SK-N-MC (cell line): Measurements from ENCODE around the gene DPYD.

ENCODE experiments used
- DNase-seq: peaks from one replicate; pipeline ENCODE4 v3.0.0-alpha.2; 2011; ENCODE audit warnings: low read depth, low spot score
- H3K27ac ChIP-seq: fragments of 200-600 bp; sonication (generic); 2 replicates; pipeline ENCODE4 v1.5.1; 2016; ENCODE audit warnings: mixed run types
- H3K36me3 ChIP-seq: fragments of 200-600 bp; sonication (generic); 2 replicates; pipeline ENCODE4 v1.6.1; 2017; ENCODE audit warnings: antibody characterized with exemption, low read length, mixed read lengths; ENCODE audit not compliant: insufficient read depth
- H3K4me3 ChIP-seq: fragments of 200-600 bp; sonication (generic); 2 replicates; pipeline ENCODE4 v1.5.1; 2016
- H3K9ac ChIP-seq: fragments of 200-600 bp; sonication (generic); 2 replicates; pipeline ENCODE4 v1.8.0; 2017; ENCODE audit warnings: mixed run types, mixed read lengths; ENCODE audit not compliant: insufficient read length
- H3K9me3 ChIP-seq: fragments of 200-600 bp; sonication (generic); 2 replicates; pipeline ENCODE4 v1.6.1; 2017; ENCODE audit warnings: low read depth, mild to moderate bottlenecking, antibody characterized with exemption, low read length, moderate library complexity, mixed read lengths
- EZH2 ChIP-seq: fragments of 200-600 bp; sonication (generic); IDR thresholded peaks from one replicate; pipeline ENCODE4 v1.6.1; 2017; ENCODE audit warnings: antibody characterized with exemption
- FOXP2 ChIP-seq: optimal IDR thresholded peaks from 2 replicates; pipeline ENCODE3; 2011; ENCODE audit warnings: mild to moderate bottlenecking, moderate library complexity; ENCODE audit not compliant: insufficient read depth; ENCODE audit errors: extremely low read length, control extremely low read depth
- POLR2AphosphoS5 ChIP-seq: IDR thresholded peaks from 2 replicates; pipeline ENCODE4 v1.6.1; 2012; ENCODE audit warnings: mild to moderate bottlenecking, low read depth, low read length, borderline replicate concordance

DPYD gene

DNA sequence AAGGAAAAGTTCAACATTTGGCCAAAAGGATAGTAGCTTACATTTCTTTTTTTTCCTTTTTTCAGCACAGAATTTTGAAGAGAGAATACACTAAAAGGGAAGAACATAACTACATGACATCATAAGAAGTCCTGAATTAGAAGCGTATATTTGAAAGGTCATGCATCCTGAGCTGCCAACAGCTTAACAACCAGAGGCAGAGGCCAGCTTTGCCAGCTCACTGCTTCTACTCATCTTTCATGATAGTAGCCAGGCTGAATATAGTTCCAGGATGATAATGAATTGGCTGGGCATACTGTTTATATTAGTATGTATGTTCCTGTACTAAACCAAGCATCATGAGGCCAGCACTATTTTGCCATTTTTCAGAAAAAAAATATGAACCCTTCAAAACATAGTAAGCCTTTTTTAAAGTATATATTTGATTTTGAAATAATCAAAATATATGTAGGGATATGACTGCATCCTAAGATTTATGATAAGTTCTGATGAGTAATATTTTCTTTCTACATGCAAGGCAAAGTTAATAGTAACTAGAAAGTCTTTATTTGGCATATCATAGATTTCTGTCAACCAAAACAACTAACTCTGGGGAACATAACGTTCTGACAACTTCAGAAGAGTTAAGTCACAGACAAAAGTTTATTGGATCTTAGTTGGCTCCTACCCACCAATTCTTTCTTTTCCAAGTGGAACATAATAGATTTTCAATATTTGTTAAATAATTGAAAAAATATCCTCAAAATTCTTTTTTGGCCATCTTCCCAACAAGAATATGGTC, 123.2 kb downstream of the DPYD start:
- DNase-seq: no peak
- Histone ChIP-seq H3K27ac (peak overlapping the region; percentile 22; the same call in 1 of the 2 replicates), H3K36me3 (no peaks in the 10 kb centered on the region), H3K4me3 (no peak overlapping the region), H3K9me3 (no peaks in the 10 kb centered on the region), H3K9ac (no peak overlapping the region)
- no peak for TF ChIP-seq POLR2AphosphoS5
- no peak for TF ChIP-seq FOXP2
- TF ChIP-seq EZH2: no peak

DNA sequence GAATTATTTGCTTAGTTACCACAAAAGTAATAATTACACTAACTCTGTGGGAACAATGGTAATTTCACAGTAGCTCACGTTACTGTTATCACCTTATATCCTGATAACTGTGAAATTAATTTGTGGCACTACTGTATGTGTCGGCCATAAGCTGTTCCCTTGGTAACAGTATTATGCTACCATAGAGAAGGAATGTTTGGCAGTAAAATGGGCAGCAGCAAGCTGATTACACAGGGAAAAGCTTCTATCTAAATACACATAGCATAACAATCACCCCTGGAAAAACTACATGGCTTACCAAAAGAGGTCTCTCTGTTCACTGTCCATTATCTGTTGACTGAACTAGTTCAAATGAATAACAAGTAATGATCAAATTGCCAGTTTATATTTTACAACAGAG, 124.1 kb downstream of the DPYD start:
- Histone ChIP-seq H3K9me3 (no peaks in the 10 kb centered on the region), H3K9ac (no peak overlapping the region), H3K4me3 (no peak overlapping the region), H3K27ac (no peak overlapping the region), H3K36me3 (no peaks in the 10 kb centered on the region)
- DNase-seq: no peak
- no peak for TF ChIP-seq EZH2
- no peak for TF ChIP-seq FOXP2
- no peak for TF ChIP-seq POLR2AphosphoS5

DNA sequence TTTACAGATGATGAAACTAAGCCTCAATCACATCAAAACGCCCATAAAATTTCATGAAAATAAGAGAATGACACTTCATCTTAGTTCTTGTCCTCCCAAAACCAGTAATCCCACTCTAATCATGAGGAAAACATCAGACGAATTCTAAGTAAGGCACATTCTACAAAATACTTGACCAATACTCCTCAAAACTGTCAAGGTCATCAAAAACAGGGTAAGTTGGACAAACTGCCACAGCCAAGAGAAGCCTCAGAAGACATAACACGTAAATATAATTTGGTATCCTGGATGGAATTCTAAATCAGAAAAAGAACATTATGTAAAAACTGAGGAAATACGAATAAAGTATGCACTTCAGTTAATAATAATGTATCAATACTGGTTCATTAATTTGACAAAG, 128.2 kb downstream of the DPYD start:
- no peak for TF ChIP-seq POLR2AphosphoS5
- H3K9ac ChIP-seq: no peak overlapping the region
- no peaks in the 10 kb centered on the region for H3K36me3 ChIP-seq
- H3K9me3 ChIP-seq: no peaks in the 10 kb centered on the region
- no peak overlapping the region for H3K4me3 ChIP-seq
- H3K27ac ChIP-seq: no peak overlapping the region
- no peak for DNase-seq

DNA sequence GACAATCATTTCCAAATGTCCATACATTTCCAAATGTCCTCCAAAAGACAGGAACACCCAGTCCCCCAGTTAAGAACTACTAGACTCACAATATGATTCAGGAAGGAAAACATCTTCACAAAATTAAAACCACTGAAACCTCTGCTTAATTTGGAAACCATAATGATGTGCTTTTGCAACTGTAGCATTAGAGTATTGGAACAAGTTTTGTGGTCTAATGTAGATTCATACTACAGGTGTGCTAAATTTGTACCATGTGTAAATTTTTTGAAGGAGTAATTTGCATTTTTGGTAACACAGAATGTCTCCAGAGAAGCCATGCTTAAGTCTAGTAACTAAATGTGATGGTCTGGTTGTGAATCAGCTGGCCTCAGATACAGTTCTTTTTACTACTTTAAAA, 129.6 kb downstream of the DPYD start:
- DNase-seq: no peak
- Histone ChIP-seq H3K36me3 (no peaks in the 10 kb centered on the region), H3K27ac (no peak overlapping the region), H3K4me3 (no peak overlapping the region), H3K9me3 (no peaks in the 10 kb centered on the region), H3K9ac (no peak overlapping the region)
- TF ChIP-seq EZH2 (no peak), POLR2AphosphoS5 (no peak), FOXP2 (no peak)

DNA sequence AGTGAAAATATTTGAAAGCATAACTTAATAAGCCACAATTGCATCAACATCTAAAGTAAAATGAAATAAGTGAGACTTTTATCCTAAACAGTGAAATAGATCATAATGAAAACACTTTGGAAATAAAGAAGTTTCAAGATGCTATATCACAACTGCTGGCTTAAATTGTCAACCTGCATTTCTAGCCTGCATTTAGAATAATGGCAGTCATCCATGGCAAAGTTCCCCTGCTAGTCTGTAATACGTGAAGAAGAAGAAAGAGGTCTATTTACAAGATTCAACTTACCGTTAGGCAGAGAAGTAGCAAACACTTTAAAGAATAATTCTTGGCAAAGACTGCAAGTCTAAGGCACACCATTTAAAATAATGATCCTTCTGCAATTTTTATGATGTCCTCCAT, 133.6 kb downstream of the DPYD start:
- H3K9me3 ChIP-seq: no peaks in the 10 kb centered on the region
- no peak for DNase-seq
- no peak overlapping the region for H3K4me3 ChIP-seq
- TF ChIP-seq FOXP2 (no peak), EZH2 (no peak), POLR2AphosphoS5 (no peak)
- no peaks in the 10 kb centered on the region for H3K36me3 ChIP-seq
- no peak overlapping the region for H3K27ac ChIP-seq
- H3K9ac ChIP-seq: no peak overlapping the region

DNA sequence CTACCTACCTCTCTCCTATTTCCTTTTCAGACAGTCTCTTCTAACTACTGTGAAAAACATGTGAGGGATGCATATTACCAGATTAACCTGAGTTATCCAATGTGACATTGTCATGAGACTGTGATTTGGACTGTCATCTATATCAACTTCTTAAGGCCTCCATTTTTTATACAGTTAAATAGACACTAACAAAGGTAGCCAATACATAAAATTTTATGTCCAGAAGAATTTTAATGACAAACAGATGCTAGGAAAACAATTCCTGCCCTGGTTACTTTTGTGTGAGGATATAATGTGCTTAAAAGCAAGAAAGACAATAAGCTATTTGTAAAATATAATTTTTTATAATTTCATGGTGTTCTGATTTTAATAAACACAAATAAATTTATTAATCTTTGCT, 136.2 kb downstream of the DPYD start:
- Histone ChIP-seq H3K27ac (no peak overlapping the region), H3K9ac (no peak overlapping the region), H3K4me3 (no peak overlapping the region), H3K36me3 (no peaks in the 10 kb centered on the region), H3K9me3 (no peaks in the 10 kb centered on the region)
- no peak for DNase-seq
- TF ChIP-seq EZH2 (no peak), POLR2AphosphoS5 (no peak), FOXP2 (no peak)

DNA sequence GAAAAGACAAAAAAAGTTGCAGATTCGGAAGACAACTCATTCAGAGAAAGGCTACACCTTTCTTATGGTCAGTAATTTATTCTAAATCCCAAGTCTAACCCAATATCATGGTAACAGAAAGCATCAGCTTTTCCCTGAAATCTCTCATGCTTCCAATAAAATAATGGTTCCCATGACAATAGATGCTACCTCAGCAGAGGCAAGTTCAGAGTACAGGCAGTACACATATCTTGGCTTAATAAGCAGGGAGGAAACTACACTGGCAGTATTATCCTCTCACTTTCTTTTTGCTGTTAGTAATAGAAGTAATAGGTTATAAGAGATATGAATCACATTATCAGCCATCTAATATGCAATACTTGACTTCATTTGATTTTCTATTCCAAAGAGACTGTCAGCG, 137.1 kb downstream of the DPYD start:
- Histone ChIP-seq H3K9ac (no peak overlapping the region), H3K36me3 (no peaks in the 10 kb centered on the region), H3K27ac (no peak overlapping the region), H3K9me3 (no peaks in the 10 kb centered on the region), H3K4me3 (no peak overlapping the region)
- TF ChIP-seq EZH2 (no peak), POLR2AphosphoS5 (no peak), FOXP2 (no peak)
- DNase-seq: no peak

DNA sequence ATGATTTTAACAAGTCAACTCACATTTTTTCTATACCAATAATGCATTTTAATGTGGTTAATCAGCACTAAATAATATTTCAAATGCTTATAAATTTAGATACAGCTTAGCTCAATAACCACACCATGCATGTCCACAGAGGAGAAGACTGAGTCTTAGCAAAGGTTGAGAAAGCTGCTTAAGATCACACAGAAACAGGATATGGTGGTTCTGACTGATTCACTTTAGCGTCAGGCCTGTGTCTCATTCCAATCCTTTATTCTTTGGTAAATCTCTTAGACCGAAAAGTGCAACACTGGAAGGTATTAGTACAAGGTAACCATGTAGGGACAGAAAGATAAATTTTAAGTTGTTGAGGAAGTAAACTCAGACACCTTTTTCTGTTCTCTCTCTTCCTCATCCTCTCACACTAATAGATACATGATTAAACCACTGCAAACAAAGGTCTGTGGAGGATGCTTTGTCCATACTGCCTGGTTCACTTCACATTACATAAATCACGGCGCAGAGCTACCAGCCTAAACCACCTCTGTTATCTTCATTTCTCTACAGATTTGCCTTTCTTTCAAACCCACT, 139.0 kb downstream of the DPYD start:
- H3K27ac ChIP-seq: no peak overlapping the region
- H3K36me3 ChIP-seq: no peaks in the 10 kb centered on the region
- H3K9ac ChIP-seq: no peak overlapping the region
- no peak for DNase-seq
- H3K4me3 ChIP-seq: no peak overlapping the region
- no peak for TF ChIP-seq FOXP2
- TF ChIP-seq EZH2: no peak
- TF ChIP-seq POLR2AphosphoS5: no peak
- H3K9me3 ChIP-seq: no peaks in the 10 kb centered on the region
